Right lobe of liver (tissue), 4 donors: ENCODE data around the gene PPARG.

Experiments
- POLR2A ChIP-seq: fragments of 450-650 bp; IDR thresholded peaks from one replicate; pipeline ENCODE4 v1.6.1; 2017; ENCODE audit warnings: antibody characterized with exemption, mild to moderate bottlenecking
- TF ChIP-seq, protein P1 (sequence below), 4 donors: fragments of 200-600 bp in 3 of 4; fragments of 450-650 bp in 1 of 4; IDR thresholded peaks; one replicate each; pipeline versions ENCODE4 v1.5.1 to v1.8.0; 2016 to 2022; ENCODE audit warnings: antibody characterized with exemption in 4 of 4, mild to moderate bottlenecking in 2 of 4
- donor health status: DM: no; HTN: no; CAD: no.
- donor health status: DM: no; HTN: no; CAD: no.
- donor health status: DM: no; HTN: yes; CAD: no.

DNA sequence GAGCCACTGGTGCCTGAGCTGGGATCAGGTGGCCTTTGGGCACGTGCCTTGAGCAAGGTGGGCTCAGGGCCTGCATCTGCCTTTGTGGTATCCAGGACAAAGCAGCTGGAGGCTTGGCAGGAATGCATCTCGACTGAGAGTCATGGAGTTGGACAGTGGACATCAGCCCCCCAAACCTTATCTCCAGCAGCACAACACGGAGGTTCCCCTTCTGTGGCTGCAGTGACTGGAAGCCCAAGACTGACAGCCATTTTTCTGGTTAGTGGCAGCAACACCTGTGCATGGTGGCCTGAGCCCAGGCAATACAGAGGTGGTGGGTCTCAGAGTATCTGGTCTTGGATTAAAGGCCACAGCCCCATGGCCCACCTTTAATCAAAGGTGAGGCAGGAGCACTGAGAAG lies 167.6 kb downstream of the PPARG start:
- TF ChIP-seq, protein P1, sequence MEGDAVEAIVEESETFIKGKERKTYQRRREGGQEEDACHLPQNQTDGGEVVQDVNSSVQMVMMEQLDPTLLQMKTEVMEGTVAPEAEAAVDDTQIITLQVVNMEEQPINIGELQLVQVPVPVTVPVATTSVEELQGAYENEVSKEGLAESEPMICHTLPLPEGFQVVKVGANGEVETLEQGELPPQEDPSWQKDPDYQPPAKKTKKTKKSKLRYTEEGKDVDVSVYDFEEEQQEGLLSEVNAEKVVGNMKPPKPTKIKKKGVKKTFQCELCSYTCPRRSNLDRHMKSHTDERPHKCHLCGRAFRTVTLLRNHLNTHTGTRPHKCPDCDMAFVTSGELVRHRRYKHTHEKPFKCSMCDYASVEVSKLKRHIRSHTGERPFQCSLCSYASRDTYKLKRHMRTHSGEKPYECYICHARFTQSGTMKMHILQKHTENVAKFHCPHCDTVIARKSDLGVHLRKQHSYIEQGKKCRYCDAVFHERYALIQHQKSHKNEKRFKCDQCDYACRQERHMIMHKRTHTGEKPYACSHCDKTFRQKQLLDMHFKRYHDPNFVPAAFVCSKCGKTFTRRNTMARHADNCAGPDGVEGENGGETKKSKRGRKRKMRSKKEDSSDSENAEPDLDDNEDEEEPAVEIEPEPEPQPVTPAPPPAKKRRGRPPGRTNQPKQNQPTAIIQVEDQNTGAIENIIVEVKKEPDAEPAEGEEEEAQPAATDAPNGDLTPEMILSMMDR (IDR thresholded peaks at IDR 0.05) = no peak
- no peak for TF ChIP-seq POLR2A
